Measurements from ENCODE around the gene SLC43A1.

SLC43A1 gene

DNA sequence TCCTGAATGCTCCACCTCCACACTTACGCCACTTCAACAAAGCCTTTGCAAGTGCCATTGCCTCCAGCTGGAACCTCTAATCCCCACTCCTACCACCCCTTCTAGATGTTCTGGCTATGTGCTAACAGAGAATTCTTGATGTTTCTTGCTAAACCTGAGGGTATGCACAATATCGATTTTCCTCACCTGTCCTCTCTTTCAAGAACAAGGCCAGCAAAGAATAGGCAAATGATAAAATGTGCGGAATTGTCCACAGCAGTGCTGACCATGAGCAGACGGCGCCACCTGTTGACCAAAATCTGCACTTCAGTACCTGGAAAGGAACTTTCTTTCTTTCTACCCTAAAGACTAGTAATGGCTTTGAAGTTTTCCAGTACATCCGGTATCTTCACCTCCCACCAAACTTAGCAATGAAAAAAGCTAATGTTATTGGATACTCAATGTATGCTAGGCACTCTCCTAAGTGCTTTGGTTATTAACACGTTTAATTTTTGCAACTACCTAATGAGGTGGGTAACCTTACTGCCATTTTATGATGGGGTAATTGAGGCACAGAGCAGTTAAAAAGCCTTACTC is 11.6 kb upstream of the SLC43A1 start:
- peak; percentile 47 for DNase-seq (ENCODE audit: low read depth)

DNA sequence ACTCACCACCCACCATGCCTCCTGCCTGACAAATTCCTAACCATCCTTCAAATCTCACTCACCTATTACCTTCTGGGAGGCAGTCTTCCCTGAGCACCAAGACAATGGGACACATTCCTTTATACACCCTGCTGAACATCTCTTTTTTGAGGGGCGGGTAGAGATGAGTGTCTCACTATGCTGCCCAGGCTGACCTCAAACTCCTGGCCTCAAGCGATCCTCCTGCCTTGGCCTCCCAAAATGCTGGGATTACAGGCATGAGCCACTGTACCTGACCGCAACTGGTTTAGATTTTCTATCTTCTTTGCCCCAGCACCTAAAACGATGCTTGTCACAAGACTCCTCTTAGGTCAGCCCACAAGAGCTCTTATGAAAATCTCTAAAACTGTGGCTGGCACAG is 7.9 kb upstream of the SLC43A1 start:
- DNase-seq (ENCODE audit: low read depth) = no peak

- DNase-seq (ENCODE audit: low read depth) = no peak
Measured at GRCh38 chr11:57521116-57521515, 5.6 kb upstream of the SLC43A1 start.

GRCh38 chr11:57516061-57516443 is 550 bp upstream of the SLC43A1 start:
- DNase-seq (ENCODE audit: low read depth) = no peak

- peak; percentile 36 for DNase-seq (ENCODE audit: low read depth)
Measured at GRCh38 chr11:57514538-57515331, 767 bp downstream of the SLC43A1 start.

- no peak for DNase-seq (ENCODE audit: low read depth)
Measured at GRCh38 chr11:57513911-57514537, 1.5 kb downstream of the SLC43A1 start.

GRCh38 chr11:57513452-57513795 is 2.1 kb downstream of the SLC43A1 start:
- DNase-seq (ENCODE audit: low read depth) = no peak

DNA sequence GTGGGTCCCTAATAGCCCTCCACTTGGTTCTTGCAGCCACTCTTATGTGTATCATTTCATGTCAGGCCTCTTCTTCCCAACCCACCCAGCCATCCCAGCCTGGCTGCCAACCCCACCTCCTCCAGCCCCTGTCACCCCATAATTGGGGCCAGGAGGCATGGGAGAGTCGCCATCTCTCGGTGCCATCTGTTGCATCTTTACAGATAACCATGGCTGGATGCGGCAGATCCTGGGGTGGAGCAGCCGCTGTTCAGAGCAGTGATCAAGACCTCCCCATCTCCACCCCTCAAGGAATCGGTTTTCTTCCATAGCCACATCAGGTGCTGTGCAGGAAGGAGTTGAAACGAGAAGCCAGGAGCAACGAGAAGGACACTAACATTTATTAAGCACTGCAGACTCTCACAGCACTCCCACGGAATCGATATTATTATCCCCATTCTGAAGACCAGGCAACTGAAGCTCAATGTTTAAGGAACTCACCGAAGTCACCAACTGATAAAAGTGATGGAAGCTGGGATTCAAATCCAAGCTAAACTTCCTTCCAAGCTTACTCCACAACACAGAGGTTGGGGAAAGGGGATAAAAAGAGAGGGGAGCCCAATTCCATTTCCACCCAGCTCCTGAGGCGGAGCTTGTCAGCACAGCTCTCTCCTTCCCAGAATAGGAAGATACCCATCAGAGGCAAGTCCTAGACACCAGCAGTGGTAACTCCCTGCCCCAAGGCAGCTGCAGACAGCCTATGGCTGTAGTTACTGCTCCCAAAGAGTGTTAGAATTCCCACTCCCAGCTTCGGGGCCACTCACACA is 2.7 kb downstream of the SLC43A1 start:
- DNase-seq (ENCODE audit: low read depth) = no peak

- no peak for DNase-seq (ENCODE audit: low read depth)
Measured at GRCh38 chr11:57511741-57512430, 3.6 kb downstream of the SLC43A1 start.

GRCh38 chr11:57508341-57509170 is 6.9 kb downstream of the SLC43A1 start:
- DNase-seq (ENCODE audit: low read depth) = no peak

DNA sequence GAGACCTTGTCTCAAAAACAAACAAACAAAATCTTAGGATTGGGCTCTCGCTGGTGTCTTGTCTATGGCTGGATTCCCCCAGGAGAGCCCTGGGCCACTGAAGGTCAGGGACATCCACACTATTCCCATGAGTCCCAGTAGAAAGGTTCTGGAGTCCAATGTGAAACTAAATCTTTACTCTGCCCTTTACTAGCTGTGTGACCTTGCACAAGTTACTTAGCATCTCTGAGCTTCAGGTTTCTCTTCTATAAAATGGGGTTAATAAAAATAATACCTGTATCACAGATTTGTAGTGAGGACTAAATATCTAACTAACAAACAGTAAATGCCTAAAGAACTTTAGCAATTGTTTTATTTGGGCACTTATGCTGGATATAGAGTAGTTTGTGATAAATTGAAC is 9.0 kb downstream of the SLC43A1 start:
- DNase-seq (ENCODE audit: low read depth) = no peak

GRCh38 chr11:57504511-57504910 is 11.0 kb downstream of the SLC43A1 start:
- no peak for DNase-seq (ENCODE audit: low read depth)

- DNase-seq (ENCODE audit: low read depth) = no peak
Measured at GRCh38 chr11:57502870-57503269, 12.6 kb downstream of the SLC43A1 start.

DNA sequence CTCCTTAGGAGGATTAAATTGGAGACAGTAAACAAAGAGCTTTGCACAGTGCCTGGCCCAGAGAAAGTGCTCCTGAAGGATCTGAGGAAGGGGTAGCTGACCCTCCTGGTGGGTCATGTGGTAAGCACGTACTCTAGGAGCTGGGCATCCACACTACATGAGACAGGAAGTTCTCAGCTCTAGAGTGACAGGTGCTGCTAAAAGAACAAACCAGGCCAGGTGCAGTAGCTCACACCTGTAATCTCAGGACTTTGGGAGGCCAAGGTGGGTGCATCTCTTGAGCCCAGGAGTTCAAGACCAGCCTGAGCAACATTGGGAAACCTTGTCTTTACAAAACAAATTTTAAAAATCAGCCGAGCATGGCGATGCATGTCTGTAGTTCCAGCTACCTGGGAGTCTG is 13.1 kb downstream of the SLC43A1 start:
- DNase-seq (ENCODE audit: low read depth) = no peak

DNA sequence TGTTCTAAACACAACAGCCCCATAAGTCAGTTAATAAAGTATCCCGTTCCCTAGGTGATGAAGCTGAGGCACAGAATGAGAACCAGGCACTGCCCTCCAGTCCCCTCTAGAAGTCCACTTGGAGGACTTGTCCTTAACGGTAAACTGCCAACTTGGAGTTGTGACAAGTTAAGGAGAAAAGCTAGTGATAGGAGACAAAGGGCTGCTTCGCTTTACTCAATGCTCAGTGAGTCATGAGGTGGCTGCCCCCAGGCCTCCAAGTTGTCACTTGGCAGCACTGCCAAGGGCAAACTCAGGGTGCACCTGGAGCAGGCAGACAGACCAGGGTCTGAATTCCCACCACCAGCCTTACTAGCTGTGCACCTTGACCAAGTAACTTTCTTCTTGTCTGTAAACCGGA is 13.5 kb downstream of the SLC43A1 start:
- DNase-seq (ENCODE audit: low read depth) = no peak

DNA sequence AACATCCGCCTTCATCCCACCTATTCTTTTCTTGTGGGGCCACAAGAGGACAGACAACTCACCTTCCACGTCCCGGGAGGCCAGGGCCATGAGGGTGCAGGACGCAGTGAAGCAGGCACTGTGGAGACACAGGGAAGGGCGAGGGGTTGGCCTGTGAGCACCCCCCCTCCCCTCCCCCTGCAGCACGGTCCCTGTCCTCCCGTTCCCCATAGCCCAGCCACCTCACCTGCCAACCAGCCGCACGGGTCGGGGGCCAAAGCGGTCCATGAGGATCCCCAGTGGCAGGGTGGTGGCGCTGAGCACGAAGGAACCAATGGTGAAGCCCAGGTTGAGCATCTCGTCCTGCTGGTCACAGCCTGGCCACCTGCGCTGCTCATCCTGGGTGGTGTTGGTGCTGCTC is 14.6 kb downstream of the SLC43A1 start:
- DNase-seq (ENCODE audit: low read depth) = no peak

GRCh38 chr11:57500515-57500914 is 15.0 kb downstream of the SLC43A1 start:
- no peak for DNase-seq (ENCODE audit: low read depth)

DNA sequence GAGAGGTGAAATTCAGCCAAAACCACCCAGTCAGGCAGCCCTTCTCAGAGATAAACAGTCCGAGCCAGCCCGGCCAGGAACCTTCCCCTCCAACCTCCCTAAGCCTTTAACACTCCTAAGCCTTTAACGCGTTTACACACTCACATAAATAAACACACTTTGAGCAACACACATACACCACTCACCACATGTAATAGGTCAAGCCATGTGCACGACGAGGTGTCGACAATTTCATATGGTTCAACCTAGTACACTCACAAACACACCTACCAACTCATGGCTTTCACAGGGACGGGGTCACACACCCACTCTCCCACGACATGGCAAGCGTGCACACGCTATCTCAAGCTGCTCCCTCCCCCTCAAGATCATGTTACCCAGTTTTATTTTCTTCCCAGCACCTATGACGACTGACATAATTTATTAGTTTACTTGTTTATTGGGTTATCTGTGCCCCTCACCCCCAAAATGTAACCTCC is 15.5 kb downstream of the SLC43A1 start:
- no peak for DNase-seq (ENCODE audit: low read depth)

DNA sequence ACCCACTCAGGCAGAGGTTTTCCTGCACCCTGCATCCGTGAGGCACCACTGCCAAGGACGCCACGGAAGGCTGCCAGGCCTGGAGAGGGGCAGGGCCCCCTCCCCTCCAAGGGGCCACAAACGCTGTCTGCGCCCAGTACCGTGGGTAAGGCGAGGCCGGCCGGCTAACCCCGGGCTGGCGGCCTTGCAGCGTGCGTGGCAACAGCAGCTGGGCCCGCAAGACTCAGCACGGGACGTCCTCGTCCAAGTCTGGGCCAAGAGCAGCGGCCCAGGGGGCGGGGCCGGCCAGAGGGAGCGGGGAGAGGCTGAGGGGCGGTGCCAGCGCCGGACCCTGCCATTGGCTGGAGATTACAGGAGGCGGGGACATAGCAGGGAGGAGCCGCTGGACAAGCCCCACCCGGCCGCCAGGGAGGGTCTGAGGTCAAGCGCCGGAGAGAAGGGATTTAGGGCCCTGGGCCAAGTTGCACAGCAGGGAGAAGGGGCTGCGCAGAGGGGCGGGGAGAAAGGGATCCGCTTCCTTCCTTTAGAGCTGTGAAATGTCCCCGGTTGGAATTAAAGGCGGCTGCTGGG is 16.0 kb downstream of the SLC43A1 start:
- DNase-seq (ENCODE audit: low read depth) = peak; percentile 30

GRCh38 chr11:57498540-57498939 is 17.0 kb downstream of the SLC43A1 start:
- DNase-seq (ENCODE audit: low read depth) = no peak
